Measurements from ENCODE around the gene ISYNA1.

Gene ISYNA1

GRCh38 chr19:18437491-18438330 is at the start of gene ISYNA1:
TSS of gene ISYNA1 (minus strand) at chr19:18438133. CDS start at chr19:18437979, 154 bp downstream.
- peak; percentile 30 for DNase-seq

GRCh38 chr19:18486746-18487145 is 48.8 kb upstream of the ISYNA1 start:
- DNase-seq, result no peak

- DNase-seq, result no peak
Observed at GRCh38 chr19:18484992-18485391, 47.1 kb upstream of the ISYNA1 start.

- DNase-seq, result no peak
Observed at GRCh38 chr19:18483119-18483890, 45.4 kb upstream of the ISYNA1 start.

GRCh38 chr19:18481505-18482222 is 43.7 kb upstream of the ISYNA1 start:
- DNase-seq, result no peak

- no peak for DNase-seq
Observed at GRCh38 chr19:18480006-18480691, 42.2 kb upstream of the ISYNA1 start.

GRCh38 chr19:18478545-18479311 is 40.8 kb upstream of the ISYNA1 start:
- peak; percentile 60 for DNase-seq

- no peak for DNase-seq
Observed at GRCh38 chr19:18477974-18478373, 40.0 kb upstream of the ISYNA1 start.

GRCh38 chr19:18477042-18477779 is 39.3 kb upstream of the ISYNA1 start:
- DNase-seq, result no peak

GRCh38 chr19:18476507-18477041 is 38.6 kb upstream of the ISYNA1 start:
- no peak for DNase-seq

GRCh38 chr19:18475762-18476331 is 37.9 kb upstream of the ISYNA1 start:
- DNase-seq, result no peak

GRCh38 chr19:18475004-18475453 is 37.1 kb upstream of the ISYNA1 start:
- no peak for DNase-seq

GRCh38 chr19:18474366-18474887 is 36.5 kb upstream of the ISYNA1 start:
- no peak for DNase-seq

- DNase-seq, result no peak
Observed at GRCh38 chr19:18473706-18474087, 35.8 kb upstream of the ISYNA1 start.

- no peak for DNase-seq
Observed at GRCh38 chr19:18473003-18473705, 35.2 kb upstream of the ISYNA1 start.

GRCh38 chr19:18470787-18471186 is 32.9 kb upstream of the ISYNA1 start:
- DNase-seq, result no peak

- DNase-seq, result peak; percentile 70
Observed at GRCh38 chr19:18469069-18469846, 31.3 kb upstream of the ISYNA1 start.

GRCh38 chr19:18468517-18468916 is 30.6 kb upstream of the ISYNA1 start:
- no peak for DNase-seq

- DNase-seq, result no peak
Observed at GRCh38 chr19:18467978-18468377, 30.0 kb upstream of the ISYNA1 start.
